ENCODE measurements around the gene TSPAN3.

GRCh38 chr15:77028451-77029165, 42.3 kb downstream of the TSPAN3 start:
- TF ChIP-seq, protein P1, sequence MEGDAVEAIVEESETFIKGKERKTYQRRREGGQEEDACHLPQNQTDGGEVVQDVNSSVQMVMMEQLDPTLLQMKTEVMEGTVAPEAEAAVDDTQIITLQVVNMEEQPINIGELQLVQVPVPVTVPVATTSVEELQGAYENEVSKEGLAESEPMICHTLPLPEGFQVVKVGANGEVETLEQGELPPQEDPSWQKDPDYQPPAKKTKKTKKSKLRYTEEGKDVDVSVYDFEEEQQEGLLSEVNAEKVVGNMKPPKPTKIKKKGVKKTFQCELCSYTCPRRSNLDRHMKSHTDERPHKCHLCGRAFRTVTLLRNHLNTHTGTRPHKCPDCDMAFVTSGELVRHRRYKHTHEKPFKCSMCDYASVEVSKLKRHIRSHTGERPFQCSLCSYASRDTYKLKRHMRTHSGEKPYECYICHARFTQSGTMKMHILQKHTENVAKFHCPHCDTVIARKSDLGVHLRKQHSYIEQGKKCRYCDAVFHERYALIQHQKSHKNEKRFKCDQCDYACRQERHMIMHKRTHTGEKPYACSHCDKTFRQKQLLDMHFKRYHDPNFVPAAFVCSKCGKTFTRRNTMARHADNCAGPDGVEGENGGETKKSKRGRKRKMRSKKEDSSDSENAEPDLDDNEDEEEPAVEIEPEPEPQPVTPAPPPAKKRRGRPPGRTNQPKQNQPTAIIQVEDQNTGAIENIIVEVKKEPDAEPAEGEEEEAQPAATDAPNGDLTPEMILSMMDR (IDR thresholded peaks at IDR 0.05) = no peak
- TF ChIP-seq POLR2AphosphoS5 (IDR thresholded peaks at IDR 0.05) (no peak), POLR2A (IDR thresholded peaks at IDR 0.05) (no peak), EP300 (IDR thresholded peaks at IDR 0.05) (no peak)

All from gastroesophageal sphincter (tissue), 3 donors.